GM15510 (cell line): ENCODE measurements around the gene PCNT.

Source experiments
- POLR2A ChIP-seq: IDR thresholded peaks from 3 replicates; pipeline ENCODE4 v1.6.1; 2011; ENCODE audit warnings: borderline replicate concordance; ENCODE audit not compliant: insufficient read length; ENCODE audit errors: extremely low read depth

The PCNT gene

GRCh38 chr21:46377789-46378188 lies 53.8 kb downstream of the PCNT start:
- no peak for TF ChIP-seq POLR2A

- TF ChIP-seq POLR2A: no peak
Measured at GRCh38 chr21:46379105-46379504, 55.1 kb downstream of the PCNT start.

DNA sequence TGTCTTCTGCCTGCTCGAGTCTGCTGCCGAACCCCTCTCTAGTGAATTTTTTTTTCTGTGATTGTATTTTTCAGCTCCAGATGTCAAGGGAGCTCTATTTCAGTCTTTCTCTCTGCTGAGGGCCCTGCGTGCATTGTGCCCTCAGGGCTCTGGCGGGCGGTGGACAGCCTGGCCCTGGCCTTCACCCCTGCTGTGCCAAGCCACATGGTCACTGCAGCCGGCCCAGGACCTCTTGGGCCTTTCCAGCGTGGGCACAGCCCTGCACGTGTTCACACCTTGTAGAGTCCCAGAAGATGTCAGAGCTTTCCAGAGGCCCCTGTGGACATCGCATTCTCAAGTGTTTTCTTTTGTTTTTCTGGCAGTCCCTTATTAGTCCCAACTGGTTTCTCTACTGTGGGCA lies 55.7 kb downstream of the PCNT start:
- TF ChIP-seq POLR2A: no peak

- TF ChIP-seq POLR2A: no peak
Measured at GRCh38 chr21:46381541-46381940, 57.6 kb downstream of the PCNT start.

GRCh38 chr21:46384556-46384955 lies 60.6 kb downstream of the PCNT start:
- no peak for TF ChIP-seq POLR2A

DNA sequence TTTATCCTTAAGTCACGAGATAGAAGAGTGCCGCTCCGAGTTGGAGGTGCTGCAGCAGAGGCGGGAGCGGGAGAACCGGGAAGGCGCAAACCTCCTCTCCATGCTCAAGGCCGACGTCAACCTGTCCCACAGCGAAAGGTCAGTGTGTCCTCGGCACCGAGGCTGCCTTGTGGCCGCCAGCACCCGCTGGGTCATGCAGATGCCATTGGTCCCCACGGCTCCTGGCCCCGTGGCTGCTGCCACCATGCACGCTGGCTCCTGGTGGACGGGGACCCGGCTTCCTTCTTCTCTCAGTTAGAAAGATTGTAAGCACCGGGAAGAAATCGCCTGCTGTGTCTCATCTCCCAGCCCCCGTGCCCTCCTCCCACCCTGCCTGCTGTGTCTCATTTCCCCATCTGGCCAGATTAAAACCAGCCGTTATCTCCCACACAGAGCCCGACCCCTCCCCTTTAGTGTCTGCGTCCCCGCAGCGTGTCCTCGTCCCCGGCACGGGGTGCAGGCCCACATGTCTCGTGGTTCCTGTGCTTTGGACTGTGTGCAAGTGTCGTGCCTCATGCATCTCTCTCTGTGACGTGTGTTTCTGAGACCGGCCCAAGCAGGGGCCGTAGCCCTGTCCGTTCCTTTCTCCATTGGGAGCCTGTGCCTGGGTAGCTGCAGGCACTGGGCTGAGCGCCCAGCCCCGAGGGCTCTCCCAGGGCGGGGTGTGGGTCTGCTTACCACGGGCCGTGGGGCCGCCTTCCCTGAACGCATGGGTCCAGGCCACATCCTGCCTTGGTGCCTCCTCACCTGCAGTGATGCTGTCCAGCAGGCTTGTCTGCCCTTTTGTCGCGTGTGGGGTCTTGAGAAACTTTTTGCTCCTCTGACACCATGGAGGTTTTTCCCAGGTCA lies 62.1 kb downstream of the PCNT start:
- TF ChIP-seq POLR2A: no peak

DNA sequence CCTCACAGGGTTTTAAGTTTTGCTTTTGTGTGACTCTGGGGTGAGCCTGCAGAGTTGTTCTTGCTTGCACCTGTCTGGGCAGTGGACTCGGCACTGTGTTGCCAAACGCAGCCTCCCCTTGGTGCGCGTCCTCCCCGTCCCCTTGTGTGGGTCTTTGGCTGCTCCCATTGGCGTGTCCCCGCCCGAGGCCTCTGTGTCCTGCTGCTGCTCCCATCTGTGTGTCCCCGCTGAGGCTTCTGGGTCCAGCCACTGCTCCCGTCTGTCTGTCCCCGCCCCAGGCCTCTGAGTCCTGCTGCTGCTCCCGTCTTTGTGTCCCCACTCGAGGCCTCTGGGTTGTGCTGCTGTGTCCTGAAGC lies 62.8 kb downstream of the PCNT start:
- no peak for TF ChIP-seq POLR2A

DNA sequence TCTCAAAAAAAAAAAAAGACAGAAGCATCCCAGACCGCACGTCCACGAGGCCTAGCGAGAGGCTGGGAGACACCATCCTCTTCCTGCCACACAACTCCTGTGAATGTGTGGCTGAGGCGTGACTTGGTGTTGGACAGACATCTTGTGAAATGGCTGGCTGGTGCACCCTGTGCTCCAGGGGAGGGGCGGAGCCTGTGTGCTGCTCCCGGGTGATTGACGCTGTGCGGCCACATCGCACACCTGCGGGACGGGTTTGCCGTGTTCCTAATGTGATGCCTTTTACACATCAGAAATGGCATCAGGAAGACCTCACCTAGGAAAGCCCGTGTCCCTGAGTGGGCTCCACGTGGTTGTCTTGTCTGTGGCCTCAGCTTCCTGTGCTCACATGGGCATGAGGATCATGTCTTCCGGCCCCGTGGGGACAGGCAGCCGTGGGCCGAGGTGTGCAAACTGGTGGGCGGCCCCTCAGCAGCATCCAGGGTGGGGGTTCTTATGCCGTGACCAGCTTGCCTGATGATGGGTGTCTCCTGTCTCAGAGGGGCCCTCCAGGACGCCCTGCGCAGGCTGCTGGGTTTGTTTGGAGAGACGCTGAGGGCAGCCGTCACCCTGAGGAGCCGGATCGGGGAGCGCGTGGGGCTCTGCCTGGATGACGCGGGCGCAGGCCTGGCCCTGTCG lies 64.4 kb downstream of the PCNT start:
- TF ChIP-seq POLR2A: no peak

DNA sequence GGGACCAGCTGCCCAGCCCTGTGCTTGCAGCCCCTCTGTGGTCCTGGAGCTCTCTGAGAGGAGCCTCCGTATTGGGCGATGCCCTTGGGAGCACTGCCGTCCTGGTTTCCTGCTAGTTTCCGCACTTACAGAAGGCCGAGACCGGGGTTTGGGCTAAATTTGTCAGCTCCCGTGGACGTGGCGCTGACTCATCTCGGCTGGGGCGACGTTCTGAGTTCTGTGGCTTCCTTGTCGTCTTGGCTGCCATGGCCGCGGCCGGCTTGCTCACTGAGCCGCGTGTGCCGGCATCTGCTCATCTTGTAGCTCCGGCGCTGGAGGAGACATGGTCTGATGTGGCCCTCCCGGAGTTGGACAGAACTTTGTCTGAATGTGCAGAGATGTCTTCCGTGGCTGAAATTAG lies 64.9 kb downstream of the PCNT start:
- TF ChIP-seq POLR2A: no peak

DNA sequence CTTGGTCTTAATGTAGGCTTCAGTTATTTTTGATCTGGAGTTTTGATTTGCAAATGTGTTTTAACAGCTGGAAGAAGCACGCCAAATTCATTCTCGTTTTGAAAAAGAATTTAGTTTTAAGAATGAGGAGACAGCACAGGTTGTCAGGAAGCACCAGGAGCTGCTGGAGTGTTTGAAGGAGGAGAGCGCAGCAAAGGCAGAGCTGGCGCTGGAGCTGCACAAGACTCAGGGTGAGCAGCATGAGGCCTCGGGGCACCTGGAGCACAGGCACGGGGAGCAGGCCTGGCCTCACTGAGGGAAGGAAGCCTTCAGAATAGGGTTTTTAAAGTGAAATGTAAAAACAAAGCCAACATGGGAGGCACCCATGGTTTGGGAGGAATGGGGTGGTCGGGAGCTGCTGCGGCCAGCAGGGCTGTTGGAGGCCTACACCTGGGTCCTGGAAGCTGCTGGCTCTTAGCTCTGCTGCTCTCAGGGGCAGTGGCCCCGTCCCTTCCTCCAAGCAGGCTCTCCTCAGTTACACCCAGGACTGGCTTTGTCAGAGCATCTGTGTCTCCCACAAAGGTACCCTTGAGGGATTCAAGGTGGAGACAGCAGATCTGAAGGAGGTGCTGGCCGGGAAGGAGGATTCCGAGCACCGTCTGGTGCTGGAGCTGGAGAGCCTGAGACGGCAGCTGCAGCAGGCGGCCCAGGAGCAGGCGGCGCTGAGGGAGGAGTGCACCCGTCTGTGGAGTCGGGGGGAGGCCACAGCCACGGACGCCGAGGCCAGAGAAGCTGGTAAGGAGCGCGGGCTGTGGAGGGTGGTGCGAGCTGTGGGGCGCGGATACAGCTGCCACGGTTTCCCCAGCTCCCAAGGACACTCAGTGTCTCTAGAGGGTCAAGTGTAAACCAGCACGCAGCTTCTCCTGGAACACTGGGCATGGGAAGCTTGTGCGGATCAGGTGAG lies 66.9 kb downstream of the PCNT start:
- TF ChIP-seq POLR2A: no peak

- TF ChIP-seq POLR2A: no peak
Measured at GRCh38 chr21:46391773-46392172, 67.8 kb downstream of the PCNT start.

GRCh38 chr21:46392921-46393320 lies 69.0 kb downstream of the PCNT start:
- no peak for TF ChIP-seq POLR2A

GRCh38 chr21:46393451-46393940 lies 69.5 kb downstream of the PCNT start:
- TF ChIP-seq POLR2A: no peak

DNA sequence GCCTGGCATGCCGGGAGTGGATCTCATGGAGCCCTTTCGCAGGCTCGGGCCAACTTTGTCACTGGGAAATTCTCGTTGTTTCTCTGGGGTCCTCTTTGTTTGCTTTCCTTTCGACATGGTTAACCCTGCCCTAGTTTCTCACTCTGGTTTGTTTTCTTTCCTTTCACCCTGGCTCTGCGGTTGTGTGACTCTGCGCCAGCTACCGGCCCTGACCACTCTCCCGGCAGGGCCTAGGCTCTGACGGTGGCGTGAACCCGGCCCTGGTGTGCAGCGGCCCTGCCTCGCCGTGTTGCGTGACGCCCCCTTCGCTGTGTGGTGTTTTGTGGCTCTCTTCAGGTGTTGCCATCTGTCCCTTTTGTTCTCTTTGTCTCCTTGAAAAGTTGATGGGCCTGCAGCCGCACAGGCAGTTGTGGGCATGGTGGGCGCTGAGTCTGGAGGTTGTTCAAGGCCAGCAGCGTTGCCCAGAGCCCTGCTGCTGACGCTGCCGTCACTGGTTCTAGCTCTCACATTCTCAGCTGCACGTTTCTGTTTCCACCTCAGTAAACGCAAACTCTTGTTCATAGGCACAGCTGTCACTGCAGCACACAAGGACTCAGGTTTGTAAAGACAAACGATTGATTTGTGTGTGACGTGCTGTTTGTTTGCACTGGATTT lies 70.1 kb downstream of the PCNT start:
- TF ChIP-seq POLR2A: no peak

DNA sequence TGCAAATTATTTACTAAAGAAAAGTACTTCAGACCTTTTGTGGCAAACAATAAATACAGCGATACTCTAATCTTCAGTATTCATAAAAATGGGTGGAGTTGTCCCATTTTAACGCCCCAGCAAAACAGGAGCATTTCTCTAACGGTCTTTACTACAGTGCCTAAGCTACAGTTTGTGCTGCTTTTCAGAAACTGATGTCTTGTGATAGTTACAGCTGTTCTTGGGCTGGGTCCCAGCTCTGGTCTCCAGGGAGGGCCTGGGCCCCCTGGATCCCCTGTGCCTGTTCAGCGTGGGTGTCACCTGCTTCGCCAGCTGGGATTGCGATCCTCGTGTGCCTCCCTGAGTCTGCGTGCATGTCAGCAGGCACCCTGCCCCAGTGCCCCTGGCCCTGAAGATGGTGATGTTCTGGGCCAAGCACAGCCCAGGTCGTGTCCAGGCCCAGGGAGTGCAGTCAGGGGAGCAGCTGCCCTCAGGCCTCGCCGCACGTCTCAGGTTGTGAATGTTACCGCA lies 70.7 kb downstream of the PCNT start:
- no peak for TF ChIP-seq POLR2A
